GM12891 (cell line): Measurements from ENCODE around the gene PPFIA2.

ENCODE experiments used
- DNase-seq: peaks from one replicate; pipeline ENCODE4 v3.0.0; 2011; ENCODE audit warnings: low spot score; ENCODE audit not compliant: insufficient read length
- FAIRE-seq: peaks from 2 replicates; lab custom pipeline; 2011; peaks lifted over from hg19 to GRCh38; lab: Jason Lieb, UNC
- PAX5 ChIP-seq: IDR thresholded peaks from 2 replicates; pipeline ENCODE4 v1.6.1; 2011; ENCODE audit warnings: low read length, moderate library complexity, mild to moderate bottlenecking; ENCODE audit not compliant: insufficient read depth, severe bottlenecking
- POLR2A ChIP-seq: IDR thresholded peaks from 2 replicates; pipeline ENCODE4 v1.6.1; 2011; ENCODE audit warnings: low read depth, low read length, control low read depth
- POLR2AphosphoS5 ChIP-seq: IDR thresholded peaks from 2 replicates; pipeline ENCODE4 v1.6.1; 2011; ENCODE audit warnings: low read depth, low read length, control low read depth
- POU2F2 ChIP-seq: IDR thresholded peaks from 2 replicates; pipeline ENCODE4 v1.6.1; 2011; ENCODE audit warnings: low read depth, mild to moderate bottlenecking, control low read depth, low read length, moderate library complexity
- SPI1 ChIP-seq: IDR thresholded peaks from 2 replicates; pipeline ENCODE4 v1.6.1; 2011; ENCODE audit warnings: low read depth, low read length, control low read depth
- TAF1 ChIP-seq: IDR thresholded peaks from 2 replicates; pipeline ENCODE4 v1.6.1; 2011; ENCODE audit warnings: low read depth, low read length, control low read depth

The PPFIA2 gene

DNA sequence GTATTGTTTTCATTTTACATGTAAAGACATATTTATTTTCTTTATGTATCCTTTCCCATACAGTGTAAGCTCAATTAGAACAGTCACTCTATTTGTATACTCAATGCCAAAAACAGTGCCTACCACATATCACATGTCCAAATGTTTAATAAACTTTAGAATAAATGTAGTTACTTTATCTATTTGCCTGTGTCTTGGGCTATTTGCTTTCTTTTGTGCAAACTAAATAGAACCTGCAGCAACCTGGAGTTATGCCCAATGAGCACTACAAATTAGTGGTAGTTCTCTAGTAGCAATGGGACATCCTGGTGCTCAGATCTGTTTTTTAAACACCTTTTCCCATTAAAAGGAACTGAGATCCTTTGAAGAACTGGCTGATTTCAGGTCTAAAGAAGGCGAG, 186.7 kb downstream of the PPFIA2 start:
- TF ChIP-seq PAX5 (no peak), POLR2A (no peak), TAF1 (no peak), POU2F2 (no peak), SPI1 (no peak), POLR2AphosphoS5 (no peak)
- DNase-seq = no peak
- no peak for FAIRE-seq

DNA sequence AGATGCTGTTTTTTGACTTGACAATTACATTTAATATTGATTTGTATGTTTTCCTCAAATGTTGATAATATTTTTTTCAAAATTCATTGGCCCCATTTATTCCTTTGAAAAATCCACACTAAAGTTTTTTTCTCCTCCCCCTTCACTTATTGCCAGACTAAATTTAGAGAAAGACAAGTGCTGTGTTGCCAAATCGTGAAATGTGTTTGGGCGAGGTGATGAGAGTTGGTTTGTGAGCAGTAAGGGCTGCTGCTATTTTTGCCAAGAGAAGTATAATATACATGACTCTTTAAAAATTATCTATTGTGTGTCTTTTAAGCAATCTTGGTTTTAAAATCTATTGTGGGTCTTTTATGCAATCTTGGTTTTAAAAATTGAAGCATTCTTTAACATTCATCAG, 188.9 kb downstream of the PPFIA2 start:
- FAIRE-seq (no peak), DNase-seq (no peak)
- no peak for TF ChIP-seq PAX5
- no peak for TF ChIP-seq SPI1
- TF ChIP-seq POLR2A = no peak
- no peak for TF ChIP-seq POLR2AphosphoS5
- TF ChIP-seq POU2F2 = no peak
- no peak for TF ChIP-seq TAF1

- TF ChIP-seq POU2F2 = no peak
- no peak for TF ChIP-seq POLR2AphosphoS5
- TF ChIP-seq TAF1 = no peak
- TF ChIP-seq SPI1 = no peak
- TF ChIP-seq POLR2A = no peak
- no peak for TF ChIP-seq PAX5
- DNase-seq = no peak
- FAIRE-seq = no peak
These were observed 194.9 kb downstream of the PPFIA2 start for GRCh38 chr12:81564237-81564636.

GRCh38 chr12:81558031-81558430, 201.1 kb downstream of the PPFIA2 start:
- DNase-seq = no peak
- TF ChIP-seq SPI1 = no peak
- TF ChIP-seq POLR2AphosphoS5 = no peak
- TF ChIP-seq TAF1 = no peak
- TF ChIP-seq POLR2A = no peak
- no peak for TF ChIP-seq PAX5
- TF ChIP-seq POU2F2 = no peak
- no peak for FAIRE-seq

DNA sequence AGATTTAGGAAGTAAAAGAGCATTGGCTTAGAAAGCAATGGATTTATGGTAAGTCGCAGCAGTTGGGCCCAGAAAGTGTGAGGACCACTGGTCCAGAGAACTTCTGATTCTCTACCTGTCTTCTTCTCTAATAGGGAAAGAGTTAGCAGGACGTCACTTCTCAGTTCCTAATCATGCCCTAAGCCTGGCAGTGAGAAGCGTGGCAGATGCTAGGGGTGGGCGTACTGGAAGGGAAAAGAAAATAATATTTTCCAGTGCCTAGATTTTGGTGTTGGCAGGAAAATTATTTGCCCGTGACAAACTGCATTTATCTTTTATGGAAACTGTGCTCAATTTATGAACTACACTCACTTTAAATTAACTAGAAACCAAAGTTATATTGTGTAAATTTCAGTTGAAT, 212.3 kb downstream of the PPFIA2 start:
- no peak for FAIRE-seq
- TF ChIP-seq SPI1 (no peak), POLR2AphosphoS5 (no peak), TAF1 (no peak), PAX5 (no peak), POLR2A (no peak), POU2F2 (no peak)
- no peak for DNase-seq

GRCh38 chr12:81543621-81544139, 215.5 kb downstream of the PPFIA2 start:
- TF ChIP-seq POLR2A = no peak
- no peak for TF ChIP-seq PAX5
- no peak for TF ChIP-seq POLR2AphosphoS5
- TF ChIP-seq POU2F2 = no peak
- TF ChIP-seq TAF1 = no peak
- FAIRE-seq (no peak), DNase-seq (no peak)

DNA sequence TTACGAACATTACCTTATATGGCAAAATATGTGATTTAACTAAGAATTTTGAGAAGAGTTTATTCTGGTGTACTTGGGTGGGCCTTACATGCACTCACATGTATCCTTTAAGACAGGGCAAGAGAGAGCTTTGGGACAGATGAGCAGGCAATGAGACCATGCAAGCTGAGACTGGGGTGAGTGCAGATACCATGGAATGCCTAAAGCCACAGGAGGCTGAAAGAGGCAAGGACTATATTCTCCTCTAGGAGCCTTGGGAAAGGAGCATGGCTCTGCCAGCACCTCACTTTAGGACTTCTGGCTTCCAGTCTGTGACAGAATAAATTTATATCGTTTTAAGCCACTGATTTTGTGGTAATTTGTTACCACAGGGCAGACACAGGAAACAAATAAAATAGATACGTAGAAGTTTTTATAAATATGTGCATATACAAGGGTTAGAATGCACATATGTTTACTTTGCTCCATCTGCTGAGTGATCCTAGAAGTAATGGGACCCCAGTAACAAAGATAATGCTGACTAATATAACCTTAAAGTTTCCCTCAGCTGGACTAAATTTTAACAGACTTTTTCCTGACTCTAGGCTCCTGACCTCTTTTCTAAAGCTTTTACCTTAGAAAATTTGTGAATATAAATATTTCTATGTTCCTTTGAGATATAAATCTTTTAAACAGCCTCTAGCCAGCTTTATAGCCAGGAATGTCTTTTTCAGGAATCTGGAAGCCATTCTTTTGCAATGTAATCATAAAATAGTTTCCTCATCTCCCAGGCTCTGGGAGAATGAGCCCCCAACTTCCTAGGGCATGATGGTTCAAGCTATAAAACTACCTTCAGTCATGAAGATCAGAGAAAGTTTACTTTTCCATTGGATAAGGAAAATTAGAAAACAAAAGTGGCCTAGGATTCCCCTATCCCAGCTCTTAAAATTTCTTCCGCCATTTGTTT, 216.8 kb downstream of the PPFIA2 start:
- FAIRE-seq (no peak), DNase-seq (no peak)
- TF ChIP-seq TAF1 = no peak
- TF ChIP-seq POU2F2 = no peak
- no peak for TF ChIP-seq POLR2AphosphoS5
- TF ChIP-seq POLR2A = no peak
- no peak for TF ChIP-seq SPI1
- TF ChIP-seq PAX5 = no peak

DNA sequence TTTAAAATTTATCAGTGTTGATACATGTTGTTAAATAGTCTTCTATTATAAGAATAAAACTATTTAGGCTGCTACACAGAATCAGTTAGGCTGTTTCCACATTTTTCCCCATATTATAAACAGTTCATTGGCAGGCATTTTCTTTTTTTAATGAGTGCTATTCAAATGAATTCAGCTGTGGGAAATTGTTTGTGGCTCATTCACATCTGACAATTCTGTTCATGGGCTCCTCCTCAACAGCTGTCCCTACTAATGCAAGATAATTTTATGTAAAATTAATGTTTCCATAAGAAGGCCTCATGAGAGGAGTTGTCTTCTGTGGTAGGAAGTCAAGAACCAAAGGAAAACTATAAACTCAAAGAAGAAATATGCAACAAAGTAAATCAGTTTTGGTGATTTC, 218.0 kb downstream of the PPFIA2 start:
- TF ChIP-seq TAF1 (no peak), SPI1 (no peak)
- no peak for FAIRE-seq
- DNase-seq = no peak

DNA sequence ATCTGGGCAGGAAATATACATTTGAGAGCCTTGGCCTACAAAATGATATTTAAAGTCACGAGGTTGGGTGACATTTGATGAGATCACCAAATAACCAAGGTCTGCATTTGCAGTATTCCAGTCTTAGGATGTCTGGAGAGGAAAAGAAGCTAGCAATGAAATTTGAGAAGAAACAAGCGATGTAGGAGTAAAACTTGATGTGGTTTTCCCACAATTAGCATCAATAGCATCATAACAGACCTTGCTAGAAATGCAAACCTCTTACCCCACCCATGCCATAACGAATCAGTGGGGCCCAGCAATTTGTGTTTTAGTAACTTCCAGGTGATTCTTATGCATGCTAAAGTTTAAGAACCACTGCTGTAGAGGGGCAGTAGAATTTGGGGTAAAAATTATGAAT, 219.9 kb downstream of the PPFIA2 start:
- DNase-seq (no peak), FAIRE-seq (no peak)
- TF ChIP-seq TAF1 = no peak
- TF ChIP-seq POLR2A = no peak
- no peak for TF ChIP-seq PAX5
- no peak for TF ChIP-seq POU2F2
- no peak for TF ChIP-seq SPI1
- no peak for TF ChIP-seq POLR2AphosphoS5

- DNase-seq = no peak
- TF ChIP-seq POLR2A (no peak), TAF1 (no peak), PAX5 (no peak), SPI1 (no peak), POU2F2 (no peak), POLR2AphosphoS5 (no peak)
- no peak for FAIRE-seq
These were observed 226.1 kb downstream of the PPFIA2 start for GRCh38 chr12:81533054-81533453.

- FAIRE-seq (no peak), DNase-seq (no peak)
- no peak for TF ChIP-seq POLR2AphosphoS5
- no peak for TF ChIP-seq POLR2A
- no peak for TF ChIP-seq PAX5
- TF ChIP-seq TAF1 = no peak
- TF ChIP-seq SPI1 = no peak
- no peak for TF ChIP-seq POU2F2
These were observed 228.8 kb downstream of the PPFIA2 start for GRCh38 chr12:81530352-81530751.
